Raji (cell line): ENCODE data around the gene PELO.

ENCODE experiments used
- POLR2A ChIP-seq: IDR thresholded peaks from 2 replicates; pipeline ENCODE4 v1.6.1; 2011; ENCODE audit warnings: low read depth, low read length, control low read depth; ENCODE audit not compliant: insufficient read depth

The PELO gene, protein sequence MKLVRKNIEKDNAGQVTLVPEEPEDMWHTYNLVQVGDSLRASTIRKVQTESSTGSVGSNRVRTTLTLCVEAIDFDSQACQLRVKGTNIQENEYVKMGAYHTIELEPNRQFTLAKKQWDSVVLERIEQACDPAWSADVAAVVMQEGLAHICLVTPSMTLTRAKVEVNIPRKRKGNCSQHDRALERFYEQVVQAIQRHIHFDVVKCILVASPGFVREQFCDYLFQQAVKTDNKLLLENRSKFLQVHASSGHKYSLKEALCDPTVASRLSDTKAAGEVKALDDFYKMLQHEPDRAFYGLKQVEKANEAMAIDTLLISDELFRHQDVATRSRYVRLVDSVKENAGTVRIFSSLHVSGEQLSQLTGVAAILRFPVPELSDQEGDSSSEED

DNA sequence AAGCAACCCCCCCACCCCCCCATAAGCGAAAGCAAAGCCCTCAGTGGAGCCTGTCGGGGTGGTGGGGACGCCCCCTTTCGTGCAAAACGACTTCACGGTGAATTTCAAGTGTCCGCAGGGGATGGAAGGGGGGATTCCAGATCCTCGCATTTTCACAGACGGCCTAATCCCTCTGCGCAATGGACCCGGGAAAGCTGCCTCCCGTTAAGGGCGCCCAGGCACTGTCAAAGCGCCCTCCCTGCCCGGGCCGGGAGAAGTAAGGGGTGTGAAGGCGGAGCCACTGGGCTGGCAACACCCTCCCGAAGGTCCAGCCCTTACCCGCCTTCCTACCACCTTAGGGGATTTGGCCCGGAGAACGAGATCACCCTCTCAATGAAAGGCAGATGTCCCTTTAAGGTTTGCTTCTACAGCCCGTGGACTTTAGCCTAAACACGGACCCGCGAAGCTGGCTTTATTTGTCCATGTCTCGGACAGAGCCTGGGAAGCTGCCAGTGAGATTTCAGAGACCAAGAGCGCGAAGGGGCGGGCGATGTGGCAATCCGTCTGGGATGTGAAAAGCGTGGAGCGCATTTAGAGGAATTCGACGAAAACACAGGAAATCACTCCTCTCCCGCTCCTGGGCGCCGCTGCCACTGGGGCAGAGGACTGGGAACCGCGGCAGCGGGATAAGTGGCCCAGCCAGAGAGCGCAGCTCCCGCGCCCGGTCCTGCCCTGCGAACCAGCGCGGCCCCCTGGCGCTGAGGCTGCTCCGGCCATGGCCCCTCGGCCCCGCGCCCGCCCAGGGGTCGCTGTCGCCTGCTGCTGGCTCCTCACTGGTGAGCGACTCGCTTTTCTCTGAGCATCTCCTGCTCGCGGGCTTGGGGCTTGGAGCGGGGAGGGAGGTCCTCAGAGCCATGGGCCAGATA, at the start of gene PELO, which contains the start of gene ITGA1:
PELO (plus strand) TSS at position 317 of the 905 bp plus-strand sequence. CDS start 12,479 bp downstream, outside the sequence.
ITGA1 (plus strand) TSS at position 317 of the 905 bp plus-strand sequence; CDS start at position 755, 438 bp downstream.
- no peak for TF ChIP-seq POLR2A

GRCh38 chr5:52738095-52738506, 49.6 kb upstream of the PELO start:
- TF ChIP-seq POLR2A, result no peak

GRCh38 chr5:52740007-52740406, 47.7 kb upstream of the PELO start:
- no peak for TF ChIP-seq POLR2A

- no peak for TF ChIP-seq POLR2A
These were observed 44.7 kb upstream of the PELO start for GRCh38 chr5:52743012-52743411.

- no peak for TF ChIP-seq POLR2A
These were observed 44.2 kb upstream of the PELO start for GRCh38 chr5:52743529-52743928.

DNA sequence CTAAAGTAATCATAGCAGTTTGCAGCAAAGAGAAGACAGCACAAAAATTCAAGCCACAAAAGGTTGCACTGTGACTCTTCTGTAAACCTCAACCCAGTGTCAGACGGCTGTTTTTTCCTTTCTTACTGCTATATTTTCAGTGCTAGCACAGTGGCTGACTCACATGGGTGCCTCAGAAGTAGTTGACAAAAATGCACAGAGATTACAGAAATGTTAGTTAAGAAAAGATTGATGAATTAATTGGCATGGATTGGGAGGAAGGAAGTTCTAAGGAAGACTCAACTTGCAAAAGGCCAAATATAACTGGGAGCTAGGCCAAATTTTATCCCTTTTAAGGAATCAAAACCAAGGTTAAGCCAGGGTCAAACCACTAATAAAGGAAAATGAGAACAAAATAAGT, 43.7 kb upstream of the PELO start:
- TF ChIP-seq POLR2A, result no peak

GRCh38 chr5:52746539-52746938, 41.2 kb upstream of the PELO start:
- TF ChIP-seq POLR2A, result no peak

DNA sequence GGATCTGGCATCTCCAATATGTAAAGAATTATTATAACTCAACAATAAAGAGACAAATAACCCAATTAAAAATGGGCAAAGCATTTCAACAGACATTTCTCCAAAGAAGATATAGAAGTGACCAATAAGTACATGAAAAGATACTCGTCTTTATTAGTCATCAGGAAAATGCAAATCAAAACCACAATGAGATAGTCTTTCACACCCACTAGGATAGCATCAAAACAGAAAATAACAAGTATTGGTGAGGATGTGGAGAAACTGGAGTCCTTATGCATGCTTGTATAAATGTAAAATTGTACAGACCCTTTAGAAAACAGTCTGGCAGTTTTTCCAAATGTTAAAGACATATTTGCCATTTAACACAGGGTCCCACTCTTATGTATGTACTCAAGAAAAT, 39.1 kb upstream of the PELO start:
- no peak for TF ChIP-seq POLR2A

DNA sequence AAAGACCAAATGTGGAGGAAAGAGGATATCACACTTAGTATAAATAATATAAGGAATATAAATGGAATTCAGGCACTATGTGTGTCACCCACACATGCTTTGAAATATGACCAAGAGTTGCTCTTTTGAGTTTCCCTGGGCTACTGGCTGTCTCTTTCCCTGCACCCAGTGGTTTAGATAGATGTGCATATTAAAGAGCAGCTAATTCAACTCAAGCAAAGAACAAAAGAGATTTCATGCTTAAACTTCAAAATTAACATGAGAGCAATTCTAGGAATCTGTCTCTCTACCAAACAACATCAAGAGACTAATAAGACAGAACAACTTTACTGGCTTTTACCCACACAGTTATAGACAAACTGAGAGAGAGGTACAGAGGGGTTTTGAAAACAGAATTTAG, 38.0 kb upstream of the PELO start:
- no peak for TF ChIP-seq POLR2A

DNA sequence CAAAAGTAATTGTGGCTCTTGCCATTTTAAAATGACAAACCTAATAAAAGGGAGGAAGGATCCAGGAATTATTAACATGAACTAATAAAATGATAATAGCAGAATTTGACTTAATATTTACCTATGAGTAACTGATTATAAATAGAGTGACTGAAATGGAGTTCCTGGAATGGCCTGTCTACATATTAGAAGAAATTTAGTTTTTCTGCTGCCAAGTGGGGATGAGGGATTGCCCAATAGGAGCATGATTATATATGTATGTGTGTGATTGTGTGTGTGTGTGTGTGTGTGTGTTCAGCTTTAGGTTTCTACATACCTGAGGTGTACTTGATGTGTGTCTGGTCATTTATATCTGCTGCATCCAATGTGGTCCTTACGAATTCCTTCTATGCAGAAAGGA, 36.6 kb upstream of the PELO start:
- TF ChIP-seq POLR2A, result no peak

- TF ChIP-seq POLR2A, result no peak
These were observed 33.7 kb upstream of the PELO start for GRCh38 chr5:52754051-52754450.

DNA sequence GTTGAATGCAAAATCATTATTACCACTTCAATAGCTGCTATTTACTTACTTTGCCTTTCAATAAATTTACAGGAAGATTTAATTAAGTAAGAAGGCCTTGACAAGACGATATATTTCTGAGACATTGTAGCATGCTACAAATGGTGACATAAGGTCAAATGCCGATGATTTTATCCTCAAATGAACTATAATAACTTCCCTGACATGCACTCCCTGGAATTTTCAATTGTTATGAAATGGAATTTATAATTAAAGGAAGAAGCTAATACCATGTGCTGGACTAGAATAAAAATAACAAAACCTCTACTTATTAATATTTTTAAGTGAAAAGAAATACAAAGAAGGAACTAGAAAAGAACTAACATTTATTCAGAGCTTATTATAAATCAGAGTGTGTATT, 30.2 kb upstream of the PELO start:
- no peak for TF ChIP-seq POLR2A

DNA sequence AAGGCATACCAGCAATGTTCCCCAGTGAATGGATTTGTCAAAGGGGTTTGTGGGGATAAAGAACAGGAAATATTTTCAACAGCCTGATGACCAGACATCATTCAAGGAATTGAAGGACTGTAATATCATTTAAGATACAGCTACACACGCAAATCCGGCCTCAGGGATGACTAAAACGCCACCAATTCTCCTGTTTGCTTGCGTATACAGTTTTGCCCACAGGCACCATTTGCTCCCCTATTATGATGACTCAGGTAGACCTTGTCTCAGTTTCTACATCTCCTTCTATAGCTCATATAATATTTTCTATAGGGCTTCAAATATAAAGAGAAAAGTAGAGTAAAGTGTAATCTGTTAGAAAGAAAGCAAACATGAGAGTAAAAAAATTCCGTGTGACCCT, 29.7 kb upstream of the PELO start:
- TF ChIP-seq POLR2A, result no peak

GRCh38 chr5:52759331-52759730, 28.4 kb upstream of the PELO start:
- no peak for TF ChIP-seq POLR2A

- TF ChIP-seq POLR2A, result no peak
These were observed 26.9 kb upstream of the PELO start for GRCh38 chr5:52760695-52761366.

GRCh38 chr5:52767217-52767743, 20.4 kb upstream of the PELO start:
- TF ChIP-seq POLR2A, result no peak
